Common myeloid progenitor, CD34-positive (primary cell): ENCODE results near the gene RPEL1.

ENCODE experiments used
- CTCF ChIA-PET: fragments of 350-600 bp; sonication (Branson Sonifier 250); formaldehyde crosslinking; loops from one replicate; lab custom pipeline; 2021; ENCODE audit warnings: antibody characterized with exemption; lab: Charles Lee
- POLR2A ChIA-PET: fragments of 350-600 bp; sonication (Branson Sonifier 250); formaldehyde crosslinking; loops from one replicate; lab custom pipeline; 2021; ENCODE audit warnings: antibody characterized with exemption; lab: Charles Lee
- DNase-seq, 3 donors: peaks; one replicate each; pipeline versions ENCODE4 v3.0.0 to v3.0.0-alpha.2; 2013
- H3K27ac ChIP-seq, 2 experiments: 1 replicate in 1 of 2; 2 replicates in 1 of 2; pipeline ENCODE4 v1.7.0; 2013; ENCODE audit warnings: inconsistent platforms in 2 of 2, low read length in 2 of 2, mild to moderate bottlenecking in 2 of 2, low read depth in 1 of 2, moderate library complexity in 1 of 2; ENCODE audit not compliant: severe bottlenecking in 2 of 2, insufficient read depth in 1 of 2, poor library complexity in 1 of 2
- H3K27me3 ChIP-seq, 5 experiments: replicated peaks in 2 of 5; 1 replicate in 3 of 5; 2 replicates in 2 of 5; pipeline versions ENCODE4 v1.6.1 to v1.7.0; 2013; ENCODE audit warnings: low read length in 4 of 5, mild to moderate bottlenecking in 2 of 5, moderate library complexity in 2 of 5, inconsistent platforms in 1 of 5; ENCODE audit not compliant: insufficient read depth in 5 of 5, control insufficient read depth in 4 of 5
- H3K36me3 ChIP-seq, 4 experiments: 1 replicate in 2 of 4; 2 replicates in 2 of 4; pipeline versions ENCODE4 v1.6.1 to v1.7.0; 2013; ENCODE audit warnings: low read length in 3 of 4, control low read depth in 1 of 4, mild to moderate bottlenecking in 1 of 4; ENCODE audit not compliant: control insufficient read depth in 4 of 4, insufficient read depth in 4 of 4
- H3K4me1 ChIP-seq, 4 experiments: 1 replicate in 3 of 4; 2 replicates in 1 of 4; pipeline versions ENCODE4 v1.6.1 to v1.7.1; 2013; ENCODE audit warnings: low read length in 3 of 4, mild to moderate bottlenecking in 3 of 4, control low read depth in 1 of 4, inconsistent platforms in 1 of 4, moderate library complexity in 1 of 4; ENCODE audit not compliant: control insufficient read depth in 4 of 4, insufficient read depth in 4 of 4; ENCODE audit errors: control extremely low read depth in 1 of 4
- H3K4me3 ChIP-seq, 7 experiments: 1 replicate in 4 of 7; 2 replicates in 3 of 7; pipeline versions ENCODE4 v1.5.1 to v1.7.0; 2013; ENCODE audit warnings: mild to moderate bottlenecking in 7 of 7, low read length in 6 of 7, moderate library complexity in 6 of 7, inconsistent platforms in 2 of 7, low read depth in 2 of 7, control low read depth in 1 of 7; ENCODE audit not compliant: insufficient read depth in 4 of 7, control insufficient read depth in 1 of 7; ENCODE audit errors: extremely low read depth in 1 of 7
- H3K9me3 ChIP-seq, 5 experiments: 1 replicate in 4 of 5; 2 replicates in 1 of 5; pipeline versions ENCODE4 v1.6.1 to v1.7.1; 2013; ENCODE audit warnings: low read length in 4 of 5, mild to moderate bottlenecking in 2 of 5, inconsistent platforms in 1 of 5, low read depth in 1 of 5, moderate library complexity in 1 of 5; ENCODE audit not compliant: control insufficient read depth in 4 of 5, insufficient read depth in 2 of 5; ENCODE audit errors: control extremely low read depth in 1 of 5
- WGBS: methylation state at CpG from one replicate; pipeline ENCODE4 v1.1.5; 2013; ENCODE audit not compliant: insufficient coverage; 5-methylcytosine and 5-hydroxymethylcytosine counted together

The RPEL1 gene

GRCh38 chr10:103262229-103262628 is 16.5 kb downstream of the RPEL1 start:
- Histone ChIP-seq H3K27ac (no peak overlapping the region), H3K4me1 (no peaks in the 10 kb centered on the region), H3K4me3 (no peak overlapping the region), H3K36me3 (no peaks in the 10 kb centered on the region), H3K27me3 (peaks cover 0 to 18% (median 2%) of the 10 kb centered on the region in 5 experiments), H3K9me3 (peaks cover 0 to 6% (median 2%) of the 10 kb centered on the region in 5 experiments)
- no peak for DNase-seq
- ChIA-PET POLR2A (no interaction called here), CTCF (no interaction called here)
- WGBS: 88% methylated on average over 2 of the region's 3 CpGs

GRCh38 chr10:103265717-103266329 is 20.1 kb downstream of the RPEL1 start:
- Histone ChIP-seq H3K4me1 (no peaks in the 10 kb centered on the region), H3K27me3 (peaks cover 0 to 22% (median 2%) of the 10 kb centered on the region in 5 experiments), H3K27ac (no peak overlapping the region), H3K9me3 (no peaks in the 10 kb centered on the region), H3K36me3 (no peaks in the 10 kb centered on the region), H3K4me3 (no peak overlapping the region)
- ChIA-PET POLR2A (no interaction called here), CTCF (interaction anchor here (2.5 kb wide), 1 partner anchor 12 kb away, joined by 7 read pairs; no protein-coding TSS in a partner anchor)
- peak; percentile 69 to 88 (median 84) for DNase-seq
- WGBS: 37% methylated on average over 10 of the region's 11 CpGs

- ChIA-PET CTCF (no interaction called here), POLR2A (no interaction called here)
- Histone ChIP-seq H3K27ac (no peak overlapping the region), H3K4me1 (peaks cover 0 to 18% (median 16%) of the 10 kb centered on the region in 4 experiments), H3K9me3 (peaks cover 0 to 4% (median 0%) of the 10 kb centered on the region in 5 experiments), H3K4me3 (no peak overlapping the region), H3K36me3 (no peaks in the 10 kb centered on the region), H3K27me3 (peaks cover 0 to 39% (median 22%) of the 10 kb centered on the region in 5 experiments)
- 93% methylated on average over 4 of the region's 4 CpGs for WGBS
- DNase-seq: no peak
These were observed 27.4 kb downstream of the RPEL1 start for GRCh38 chr10:103273041-103273441.

- Histone ChIP-seq H3K9me3 (peaks cover 0 to 5% (median 0%) of the 10 kb centered on the region in 5 experiments), H3K36me3 (no peaks in the 10 kb centered on the region), H3K4me1 (peaks cover 0 to 23% (median 20%) of the 10 kb centered on the region in 4 experiments), H3K27ac (no peak overlapping the region), H3K4me3 (peak overlapping the region in 5 of 7 experiments; percentile 48 to 71 (median 62)), H3K27me3 (peaks cover 2 to 67% (median 38%) of the 10 kb centered on the region in 5 experiments)
- CTCF ChIA-PET: interaction anchor here (1.0 to 1.4 kb wide), 3 partner anchors 9 to 107 kb away, joined by 3 to 4 read pairs (median 3); no protein-coding TSS in a partner anchor
- WGBS: 10% methylated on average over 16 of the region's 21 CpGs
- DNase-seq: no peak
- POLR2A ChIA-PET: interaction anchor here (0.6 kb wide), 1 partner anchor 22 kb away, joined by 3 read pairs; no protein-coding TSS in a partner anchor
These were observed 30.7 kb downstream of the RPEL1 start for GRCh38 chr10:103276251-103276895.

- H3K27ac ChIP-seq: no peak within 1 kb of the TSS
- under 1% methylated on average over 74 of the region's 105 CpGs for WGBS
- H3K27me3 ChIP-seq: peaks cover 2 to 73% (median 43%) of the 10 kb centered on the region in 5 experiments
- peak within 1 kb of the TSS; percentile 11 to 71 (median 55) for H3K4me3 ChIP-seq
- CTCF ChIA-PET: interaction anchor here (1.0 to 1.9 kb wide), 3 partner anchors 10 to 107 kb away, joined by 3 to 7 read pairs (median 3); no protein-coding TSS in a partner anchor
- POLR2A ChIA-PET: interaction anchor here (0.6 kb wide), 1 partner anchor 23 kb away, joined by 3 read pairs; no protein-coding TSS in a partner anchor
- DNase-seq: peak; percentile 35 to 70 (median 67)
- H3K36me3 ChIP-seq: no peaks in the 10 kb centered on the region
- peaks cover 0 to 5% (median 0%) of the 10 kb centered on the region in 5 experiments for H3K9me3 ChIP-seq
- H3K4me1 ChIP-seq: peaks cover 0 to 23% (median 20%) of the 10 kb centered on the region in 4 experiments
These were observed 31.4 kb downstream of the RPEL1 start, which contains the start of gene INA for GRCh38 chr10:103276896-103277712. Gene INA, plus strand, starts transcription at chr10:103277138. Its CDS starts 74 bp downstream, at chr10:103277212.

- Histone ChIP-seq H3K27me3 (peaks cover 2 to 77% (median 45%) of the 10 kb centered on the region in 5 experiments), H3K36me3 (no peaks in the 10 kb centered on the region), H3K4me3 (peak overlapping the region; percentile 11 to 71 (median 48)), H3K4me1 (peaks cover 0 to 23% (median 20%) of the 10 kb centered on the region in 4 experiments), H3K9me3 (peaks cover 0 to 5% (median 0%) of the 10 kb centered on the region in 5 experiments), H3K27ac (no peak overlapping the region)
- POLR2A ChIA-PET: no interaction called here
- CTCF ChIA-PET: interaction anchor here (0.5 to 1.9 kb wide), 2 partner anchors 11 to 55 kb away, joined by 3 to 7 read pairs; no protein-coding TSS in a partner anchor
- no peak for DNase-seq
- 8% methylated on average over 69 of the region's 76 CpGs for WGBS
These were observed 32.2 kb downstream of the RPEL1 start for GRCh38 chr10:103277713-103278536.
